HG03135 (cell line): Measurements from ENCODE around the gene ITGAD.

Source experiments
- ATAC-seq: cut with Tn5 transposase; IDR thresholded peaks from one replicate; pipeline ENCODE4 v1.9.1; 2021; ENCODE audit warnings: mild to moderate bottlenecking, moderate library complexity; ENCODE audit not compliant: unreplicated experiment

Gene ITGAD

DNA sequence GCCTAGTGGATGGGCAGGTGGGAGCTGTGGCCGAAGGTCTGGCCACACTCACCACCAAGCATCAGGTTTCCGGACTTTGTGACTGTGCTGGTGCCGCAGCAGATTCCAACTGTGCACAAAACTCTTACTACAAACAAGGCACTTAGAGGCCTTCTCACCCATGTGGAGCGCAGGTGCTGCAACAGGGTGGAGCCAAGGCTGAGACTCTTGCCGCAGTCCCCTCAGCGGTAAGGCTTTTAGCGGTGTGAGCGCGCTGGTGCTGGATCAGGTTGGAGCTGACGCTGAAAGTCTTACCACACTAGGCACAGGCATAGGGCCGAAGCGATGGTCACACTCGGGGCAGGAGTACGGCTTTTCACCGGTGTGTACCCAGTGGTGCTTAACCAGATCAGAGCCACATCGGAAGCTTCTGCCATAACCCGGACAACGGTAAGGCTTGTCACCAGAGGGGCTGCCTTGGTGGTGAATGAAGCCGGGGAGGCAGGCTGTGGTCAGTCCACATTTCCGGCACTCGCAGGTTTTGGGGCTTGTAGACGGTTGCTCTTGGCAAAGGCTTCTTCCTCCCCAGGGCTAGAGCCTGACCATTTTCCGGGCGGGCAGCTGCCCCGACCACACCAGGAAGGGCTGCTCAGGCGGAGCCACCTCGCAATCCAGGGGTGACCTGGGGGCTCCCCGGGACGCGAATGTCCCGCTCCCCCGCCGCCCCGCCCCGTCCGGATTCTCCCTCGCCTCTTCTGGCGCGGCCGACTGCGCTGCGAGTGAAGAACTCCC lies 65.1 kb downstream of the ITGAD start:
- ATAC-seq, result peak; percentile 16

DNA sequence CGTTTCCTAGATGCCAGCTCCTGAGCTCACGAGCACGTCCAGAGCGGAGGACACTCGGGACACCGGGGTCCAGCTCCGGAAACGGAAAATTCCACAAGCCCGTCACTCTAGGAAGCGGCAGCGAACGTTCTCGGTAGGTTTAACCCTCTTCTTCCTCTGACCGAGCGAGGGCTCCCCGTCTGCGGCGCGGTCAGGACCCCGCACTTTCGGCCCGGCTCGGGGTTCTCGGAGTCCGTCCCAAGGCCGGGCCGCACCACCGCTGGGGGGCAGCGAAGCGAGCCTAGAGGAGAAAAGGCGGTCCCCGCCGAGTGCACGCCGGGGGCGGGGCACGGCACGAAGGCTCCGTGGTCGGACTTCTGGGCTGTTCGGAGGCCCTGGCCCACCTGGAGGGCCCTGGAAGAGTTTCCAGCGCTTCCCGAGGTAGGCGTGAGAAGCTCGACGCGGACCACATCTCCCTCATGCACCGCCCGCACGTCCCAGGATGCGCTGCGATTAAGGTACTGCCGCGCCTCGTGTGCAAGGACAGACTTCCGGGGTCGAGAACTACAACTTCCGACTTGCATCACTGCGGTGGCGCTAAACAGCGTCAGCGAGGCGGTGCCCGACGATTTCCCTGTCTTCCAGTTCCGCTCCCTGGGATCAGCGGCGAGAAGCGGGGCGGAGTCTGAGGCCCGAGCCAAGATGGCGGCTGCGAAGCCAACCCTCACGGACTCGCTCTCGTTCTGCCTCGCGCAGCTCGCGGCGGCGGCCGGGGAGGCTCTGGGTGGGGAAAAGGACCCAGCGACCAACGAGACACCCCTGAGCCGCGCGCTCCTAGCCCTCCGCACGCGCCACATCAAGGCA lies 65.9 kb downstream of the ITGAD start, which contains the start of gene ARMC5:
Gene ARMC5, plus strand, starts transcription at position 658 of the 843 bp plus-strand sequence. Its CDS starts 24 bp downstream, at position 682.
- peak; percentile 69 for ATAC-seq

DNA sequence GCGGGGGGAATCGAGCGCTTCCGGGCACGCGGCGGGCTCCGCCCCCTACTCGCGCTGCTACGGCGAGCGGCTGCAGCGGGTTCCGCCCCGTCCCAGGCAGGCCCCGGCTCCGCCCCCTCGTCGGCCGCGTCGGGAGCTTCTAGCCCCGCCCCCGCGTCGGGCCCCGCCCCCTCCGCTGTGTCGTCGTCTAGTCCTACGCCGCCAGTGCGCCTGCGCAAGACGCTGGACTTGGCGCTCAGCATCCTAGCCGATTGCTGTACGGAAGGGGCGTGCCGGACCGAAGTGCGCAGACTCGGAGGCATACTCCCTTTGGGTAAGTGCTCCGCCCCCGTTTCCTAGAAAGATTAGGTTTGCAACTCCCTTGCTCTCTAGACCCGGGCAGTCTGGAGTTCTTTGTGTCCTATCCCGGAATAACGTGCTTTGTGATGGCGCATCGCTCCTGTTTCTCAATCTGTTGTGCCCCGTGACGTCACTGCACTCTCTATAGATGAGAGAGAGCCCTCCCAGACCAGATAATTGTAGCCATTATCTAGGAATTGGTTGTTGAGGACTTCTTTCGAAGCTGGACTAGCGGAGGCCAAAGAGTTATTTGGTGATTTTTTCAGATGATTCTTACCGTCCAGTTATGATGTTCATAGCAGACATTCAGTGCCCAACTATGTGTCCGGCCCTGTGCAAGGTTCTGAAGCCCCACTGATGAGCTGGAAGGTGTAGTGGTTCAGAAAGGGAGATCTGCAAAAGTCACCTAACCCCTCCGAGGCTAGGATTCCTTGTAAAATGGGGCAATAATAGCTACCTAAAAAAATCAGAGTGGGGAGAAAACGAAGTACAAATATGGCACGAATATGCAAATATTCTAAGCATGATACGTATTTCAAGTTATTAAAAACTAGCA lies 66.8 kb downstream of the ITGAD start:
- ATAC-seq, result peak; percentile 68

DNA sequence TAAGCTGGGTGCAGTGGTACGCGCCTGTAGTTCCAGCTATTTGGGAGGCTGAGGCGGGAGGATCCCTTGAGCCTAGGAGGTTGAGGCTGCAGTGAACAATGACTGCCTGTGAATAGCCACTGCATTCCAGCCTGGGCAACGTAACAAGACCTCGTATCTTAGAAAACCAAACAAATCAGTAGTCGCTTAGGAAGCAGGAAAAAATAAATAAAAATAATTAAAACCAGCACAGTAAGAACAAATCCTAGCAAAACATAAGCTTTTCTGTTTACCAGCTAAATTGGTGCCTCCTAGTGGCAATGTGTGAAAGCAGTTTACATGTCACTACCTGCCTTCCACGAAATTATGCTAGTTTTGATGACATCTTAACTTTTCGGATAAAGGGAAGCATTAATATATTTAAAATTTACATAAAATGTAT lies 67.5 kb downstream of the ITGAD start:
- ATAC-seq, result no peak

DNA sequence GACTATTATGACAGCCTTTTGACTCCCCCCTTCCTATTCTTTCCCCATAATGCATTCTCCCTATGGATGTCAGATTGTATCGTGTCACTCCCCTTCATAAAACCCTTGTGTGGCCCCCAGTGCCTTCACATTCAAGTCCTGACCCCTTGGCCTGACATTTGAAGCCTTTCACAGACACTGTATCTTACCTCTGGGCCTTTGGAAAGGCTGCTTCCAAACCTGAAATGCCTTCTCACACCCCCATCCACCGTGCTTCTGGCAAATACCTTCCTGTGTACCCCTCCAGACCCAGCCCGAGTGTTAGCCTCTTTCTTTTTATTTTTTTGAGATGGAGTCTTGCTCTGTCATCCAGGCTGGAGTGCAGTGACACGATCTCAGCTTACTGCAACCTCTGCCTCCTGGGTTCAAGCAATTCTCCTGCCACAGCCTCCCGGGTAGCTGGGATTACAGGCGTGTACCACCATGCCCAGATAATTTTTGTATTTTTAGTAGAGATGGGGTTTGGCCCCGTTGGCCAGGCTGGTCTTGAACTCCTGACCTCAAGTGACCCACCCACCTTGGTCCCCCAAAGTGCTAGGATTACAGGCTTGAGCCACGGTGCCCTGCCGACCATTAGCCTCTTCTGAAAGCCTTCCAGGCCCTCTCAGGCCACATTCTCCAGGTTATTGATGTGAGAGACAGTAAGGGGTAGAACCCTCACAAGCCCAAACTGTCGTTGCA lies 68.2 kb downstream of the ITGAD start:
- ATAC-seq, result no peak

DNA sequence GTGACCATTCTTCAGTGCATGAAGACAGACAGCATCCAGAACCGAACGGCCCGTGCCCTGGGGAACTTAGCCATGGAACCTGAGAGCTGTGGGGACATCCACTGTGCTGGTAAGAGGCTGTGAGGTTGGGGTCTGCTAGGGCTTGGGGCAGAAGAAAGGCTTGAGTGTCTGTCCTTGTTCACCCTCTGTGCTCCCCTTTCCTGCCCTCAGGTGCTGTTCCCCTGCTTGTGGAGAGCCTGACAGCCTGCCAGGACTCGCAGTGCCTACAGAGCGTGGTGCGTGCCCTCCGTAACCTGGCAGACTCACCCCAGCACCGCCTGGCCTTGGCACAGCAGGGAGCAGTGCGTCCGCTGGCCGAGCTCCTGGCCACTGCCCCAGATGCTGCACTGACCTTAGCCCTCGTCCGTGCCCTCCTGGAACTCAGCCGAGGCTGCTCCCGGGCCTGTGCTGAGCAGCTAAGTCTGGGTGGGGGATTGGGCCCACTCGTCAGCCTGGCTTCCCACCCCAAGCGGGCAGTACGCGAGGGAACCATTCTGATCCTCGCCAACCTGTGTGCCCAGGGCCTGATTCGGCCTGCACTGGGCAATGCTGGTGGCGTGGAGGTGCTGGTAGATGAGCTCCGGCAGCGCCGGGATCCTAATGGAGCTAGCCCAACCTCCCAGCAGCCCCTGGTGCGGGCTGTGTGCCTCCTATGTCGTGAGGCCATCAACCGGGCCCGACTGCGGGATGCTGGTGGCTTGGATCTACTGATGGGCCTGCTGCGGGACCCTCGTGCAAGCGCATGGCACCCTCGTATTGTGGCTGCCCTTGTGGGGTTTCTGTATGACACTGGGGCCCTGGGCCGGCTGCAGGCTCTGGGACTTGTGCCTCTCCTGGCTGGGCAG lies 69.0 kb downstream of the ITGAD start:
- ATAC-seq, result no peak

DNA sequence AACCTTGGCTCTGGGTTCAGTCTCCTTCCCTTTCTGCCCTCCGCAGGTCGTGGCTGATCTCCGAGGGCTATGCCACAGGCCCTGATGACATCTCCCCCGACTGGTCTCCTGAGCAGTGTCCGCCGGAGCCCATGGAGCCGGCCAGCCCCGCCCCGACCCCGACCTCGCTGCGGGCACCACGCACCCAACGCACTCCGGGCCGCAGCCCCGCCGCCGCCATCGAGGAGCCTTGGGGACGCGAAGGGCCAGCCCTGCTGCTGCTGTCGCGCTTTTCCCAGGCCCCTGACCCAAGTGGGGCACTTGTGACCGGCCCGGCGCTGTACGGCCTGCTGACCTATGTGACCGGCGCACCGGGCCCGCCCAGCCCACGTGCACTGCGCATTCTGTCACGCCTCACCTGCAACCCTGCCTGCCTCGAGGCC lies 71.2 kb downstream of the ITGAD start:
- ATAC-seq, result no peak

DNA sequence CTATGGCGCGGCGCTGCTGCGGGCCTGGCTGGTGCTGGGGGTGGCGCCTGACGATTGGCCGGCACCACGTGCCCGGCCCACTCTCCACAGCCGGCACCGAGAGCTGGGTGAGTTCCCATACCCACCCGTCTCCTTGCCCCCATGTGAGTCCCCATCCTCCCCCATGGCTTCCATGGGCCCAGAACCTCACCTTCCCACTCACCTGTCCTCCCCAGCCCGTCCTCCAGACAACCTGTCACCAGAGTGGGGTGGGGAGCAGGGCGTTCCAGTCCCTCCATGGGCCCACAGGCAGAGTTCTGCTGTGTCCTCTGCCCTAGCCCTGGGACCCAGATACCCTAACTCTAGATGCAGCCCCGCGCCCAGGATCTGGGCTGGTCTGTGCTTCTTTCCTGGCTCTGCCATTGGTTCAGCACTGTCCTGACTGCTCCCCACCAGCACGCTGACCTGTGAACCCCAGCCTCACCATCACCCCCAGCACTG lies 71.7 kb downstream of the ITGAD start:
- no peak for ATAC-seq

DNA sequence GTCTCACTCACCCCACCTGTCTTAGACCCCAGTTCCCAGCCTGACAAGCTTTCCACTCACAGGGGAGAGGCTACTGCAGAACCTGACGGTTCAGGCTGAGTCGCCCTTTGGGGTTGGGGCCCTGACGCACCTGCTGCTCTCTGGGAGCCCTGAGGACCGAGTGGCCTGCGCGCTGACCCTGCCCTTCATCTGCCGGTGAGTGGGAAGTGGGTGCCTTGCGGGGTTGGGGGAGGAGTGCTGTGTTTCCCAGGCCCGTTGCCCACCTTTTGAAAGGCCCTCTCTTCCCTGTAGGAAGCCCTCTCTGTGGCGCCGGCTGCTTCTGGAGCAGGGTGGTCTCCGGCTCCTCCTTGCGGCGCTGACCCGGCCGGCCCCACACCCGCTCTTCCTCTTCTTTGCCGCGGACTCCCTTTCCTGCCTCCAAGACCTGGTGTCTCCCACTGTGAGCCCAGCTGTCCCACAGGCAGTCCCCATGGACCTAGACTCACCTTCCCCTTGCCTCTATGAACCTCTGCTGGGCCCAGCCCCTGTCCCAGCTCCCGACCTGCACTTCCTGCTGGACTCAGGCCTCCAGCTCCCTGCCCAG lies 72.7 kb downstream of the ITGAD start:
- ATAC-seq, result no peak

DNA sequence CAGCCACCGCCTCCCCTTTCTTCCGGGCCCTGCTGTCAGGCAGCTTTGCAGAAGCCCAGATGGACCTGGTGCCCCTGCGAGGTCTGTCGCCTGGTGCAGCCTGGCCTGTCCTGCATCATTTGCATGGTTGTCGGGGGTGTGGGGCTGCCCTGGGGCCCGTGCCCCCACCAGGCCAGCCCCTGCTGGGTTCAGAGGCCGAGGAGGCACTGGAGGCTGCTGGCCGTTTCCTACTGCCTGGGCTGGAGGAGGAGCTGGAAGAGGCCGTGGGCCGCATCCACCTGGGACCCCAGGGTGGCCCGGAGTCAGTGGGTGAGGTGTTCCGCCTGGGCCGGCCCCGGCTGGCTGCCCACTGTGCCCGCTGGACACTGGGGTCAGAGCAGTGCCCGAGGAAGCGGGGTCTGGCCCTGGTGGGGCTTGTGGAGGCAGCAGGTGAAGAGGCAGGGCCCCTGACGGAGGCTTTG lies 73.3 kb downstream of the ITGAD start:
- ATAC-seq, result no peak

DNA sequence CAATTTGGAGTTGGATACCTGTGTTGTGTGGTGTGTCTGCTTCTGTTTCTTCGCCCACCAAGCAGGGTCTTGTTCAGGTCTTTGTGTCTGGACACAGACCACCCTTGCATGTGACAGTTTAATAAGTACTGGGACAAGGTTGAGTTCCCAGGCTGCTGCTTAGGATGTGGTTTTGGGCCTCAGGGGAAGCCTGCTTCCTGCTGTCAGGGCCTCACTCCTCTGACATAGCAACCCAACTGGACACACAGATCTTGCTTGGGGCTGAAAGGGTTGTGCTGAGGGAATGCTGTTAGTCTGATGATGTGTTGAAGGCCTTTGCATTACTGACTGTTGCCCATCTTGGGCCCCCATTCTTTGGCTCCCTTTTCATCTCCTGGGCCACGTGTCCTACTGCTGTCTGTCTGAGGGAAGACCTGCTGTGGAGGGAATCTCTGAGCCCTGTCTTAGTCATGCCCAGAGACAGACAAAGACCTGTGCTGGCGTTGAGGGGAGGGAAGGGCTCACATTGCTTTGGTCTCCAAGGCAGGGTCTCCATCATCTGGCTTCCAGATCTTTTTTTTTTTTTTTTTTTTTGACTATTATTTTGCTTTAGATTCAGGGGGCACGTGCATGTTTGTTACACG lies 74.1 kb downstream of the ITGAD start:
- peak; percentile 67 for ATAC-seq

DNA sequence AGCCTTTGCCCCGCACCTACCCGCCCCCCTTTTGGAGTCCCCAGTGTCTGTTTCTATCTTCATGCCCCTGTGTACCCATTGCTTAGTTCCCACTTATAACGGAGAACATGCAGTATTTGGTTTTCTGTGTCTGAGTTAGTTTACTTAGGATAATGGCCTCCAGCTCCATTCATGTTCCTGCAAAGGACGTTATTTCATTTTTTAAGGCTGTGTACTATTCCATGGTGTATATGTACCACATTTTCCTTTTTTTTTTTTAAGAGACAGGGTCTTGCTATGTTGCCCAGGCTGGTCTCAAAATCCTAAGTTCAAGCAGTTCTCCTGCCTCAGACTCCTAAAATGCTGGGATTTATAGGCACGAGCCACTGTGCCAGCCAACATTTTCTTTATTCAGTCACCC lies 74.7 kb downstream of the ITGAD start:
- no peak for ATAC-seq

DNA sequence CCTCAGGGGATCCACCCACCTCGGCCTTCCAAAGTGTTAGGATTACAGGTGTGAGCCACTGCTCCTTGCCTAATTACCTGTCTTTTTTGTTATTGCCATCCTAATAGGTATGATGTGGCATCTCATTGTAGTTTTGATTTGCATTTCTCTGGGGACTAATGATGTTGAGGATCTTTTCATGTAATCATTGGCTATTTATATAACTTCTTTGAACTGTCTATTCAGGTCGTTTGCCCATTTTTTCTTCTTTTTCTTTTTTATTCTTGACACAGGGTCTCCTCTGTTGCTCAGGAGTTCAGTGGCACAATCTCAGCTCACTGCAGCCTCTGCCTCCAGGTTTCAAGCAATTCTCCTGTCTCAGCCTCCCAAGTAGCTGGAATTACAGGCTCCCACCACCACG lies 77.5 kb downstream of the ITGAD start:
- ATAC-seq, result no peak

DNA sequence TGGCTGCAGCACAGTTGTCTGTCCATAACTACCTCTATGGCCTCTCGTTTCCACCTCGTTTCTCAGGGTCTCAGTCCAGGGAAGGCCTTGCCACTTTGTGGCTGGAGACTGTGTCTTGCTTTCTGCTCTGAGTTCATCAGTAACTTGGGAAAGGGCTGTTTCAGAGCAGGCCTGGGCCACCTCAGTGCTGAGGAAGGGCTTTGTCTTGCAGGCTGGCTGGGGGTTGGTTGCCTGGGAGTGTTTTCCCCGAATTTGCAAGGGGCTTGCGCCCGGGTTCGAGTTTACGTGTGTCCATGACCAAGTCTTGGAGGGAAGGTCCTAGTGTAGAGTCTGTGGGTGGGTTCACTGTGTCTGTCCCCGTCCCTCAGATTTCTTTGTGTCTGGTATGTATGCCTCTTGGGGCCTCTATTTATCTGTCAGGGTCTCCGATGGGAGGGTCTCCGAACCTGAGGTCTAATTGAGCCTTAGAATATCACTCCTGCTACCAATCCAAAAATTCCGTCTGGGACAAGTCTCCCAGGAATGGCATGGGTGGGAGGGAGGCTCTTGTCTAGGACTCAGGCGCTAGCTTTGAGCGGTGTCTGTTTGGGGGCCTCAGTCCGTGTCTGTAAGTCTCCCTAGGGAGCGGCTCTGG lies 78.2 kb downstream of the ITGAD start:
- ATAC-seq, result no peak

DNA sequence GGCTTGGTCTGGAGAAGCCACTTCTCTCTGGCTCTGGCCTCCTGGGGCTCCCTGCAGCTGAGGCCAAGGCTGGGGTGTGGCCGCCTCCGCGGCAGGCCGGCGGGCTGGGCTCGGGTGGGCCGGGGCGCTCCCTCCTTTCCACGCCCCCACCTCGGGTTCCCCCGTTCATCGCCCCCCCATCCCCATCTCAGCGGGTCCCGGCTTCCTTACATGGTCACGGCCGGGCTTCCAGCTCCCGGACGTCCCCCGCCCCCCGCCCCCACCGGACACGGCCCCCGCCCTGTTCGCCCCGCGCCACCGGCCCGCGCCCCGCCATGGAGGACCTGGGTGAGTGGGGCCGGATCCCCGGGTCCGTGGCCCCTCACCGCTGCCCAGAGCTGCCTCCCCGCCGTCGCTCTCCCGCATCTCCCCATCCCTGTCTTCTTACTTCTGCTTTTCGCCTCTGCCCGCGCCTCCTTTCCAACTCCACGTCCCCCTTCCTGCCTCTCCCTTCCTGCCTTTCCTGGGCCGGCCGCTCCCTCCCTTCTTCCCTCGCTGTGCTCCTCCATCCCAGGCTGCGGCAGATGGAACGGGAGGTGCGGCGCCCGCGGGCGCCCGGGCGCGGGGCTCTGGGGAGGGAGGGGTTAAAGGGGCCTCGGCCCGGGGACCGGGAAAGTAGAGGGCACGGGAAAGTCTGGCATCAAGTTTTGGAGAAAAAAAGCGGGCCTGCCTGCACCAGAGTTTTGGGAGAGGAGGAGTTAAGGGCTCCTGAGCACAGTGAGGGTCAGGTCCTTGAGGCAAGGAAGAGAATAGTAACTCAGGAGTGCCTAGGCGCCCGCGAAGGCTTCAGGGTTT lies 79.0 kb downstream of the ITGAD start, which contains the start of gene TGFB1I1:
Gene TGFB1I1, plus strand, starts transcription at position 278 of the 834 bp plus-strand sequence. Its CDS starts 37 bp downstream, at position 315.
- ATAC-seq, result no peak

DNA sequence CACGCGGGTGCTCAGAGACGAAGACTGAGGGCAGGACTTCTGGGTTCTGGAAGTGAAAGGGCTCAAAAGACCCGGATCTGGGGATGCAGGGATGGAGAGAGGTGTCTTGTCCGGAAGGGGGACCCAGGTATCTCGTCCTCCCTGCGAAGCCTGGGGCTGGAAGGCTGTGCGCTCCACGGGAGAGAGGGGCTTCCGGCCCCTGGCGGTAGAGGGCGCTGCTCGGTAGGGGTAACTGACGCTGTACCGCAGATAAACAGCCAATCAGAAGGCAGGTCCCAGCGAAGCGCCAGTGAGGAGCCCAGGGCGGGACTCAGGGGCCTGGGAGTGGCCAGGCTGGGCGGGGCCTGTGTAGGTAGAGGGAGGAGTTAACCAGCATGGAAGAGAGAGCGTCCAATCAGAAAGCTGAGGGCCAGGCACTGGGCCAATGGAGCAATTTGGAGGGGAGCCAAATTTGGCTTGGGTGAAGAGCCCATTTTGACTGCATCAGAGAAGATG lies 79.6 kb downstream of the ITGAD start:
- no peak for ATAC-seq
